PC-9 (cell line): ENCODE measurements around the gene AFAP1L2. TPM values are rescaled to one million over a fixed set of nuclear protein-coding genes. Genes with fewer than 3 reads are reported as not detected.

Experiments
- BruUV-seq: library from RNA; stranded (reverse); fragments of 400-500 nt; replicated peaks from 2 replicates; lab custom pipeline; 2021; lab: Mats Ljungman, UMichigan
- CTCF ChIA-PET: fragments of 300-600 bp; sonication (Branson Sonifier 250); formaldehyde crosslinking; loops from one replicate; lab custom pipeline; 2022; ENCODE audit warnings: antibody characterized with exemption; lab: Charles Lee
- POLR2A ChIA-PET: fragments of 300-600 bp; sonication (Branson Sonifier 250); formaldehyde crosslinking; loops from one replicate; lab custom pipeline; 2022; ENCODE audit warnings: antibody characterized with exemption; ENCODE audit not compliant: unreplicated experiment; lab: Charles Lee
- DNase-seq, 2 experiments: peaks; one replicate each; pipeline versions ENCODE4 v3.0.0 to v3.0.0-alpha.2; 2015 to 2022; ENCODE audit warnings: mixed read lengths in 1 of 2
- H2AFZ ChIP-seq: fragments of 200-600 bp; sonication (generic); 2 replicates; pipeline ENCODE4 v1.8.1; 2017; ENCODE audit warnings: antibody characterized with exemption
- H3F3A ChIP-seq: fragments of 200-600 bp; sonication (generic); 2 replicates; pipeline ENCODE4 v1.8.1; 2017; ENCODE audit warnings: antibody characterized with exemption, mild to moderate bottlenecking, low read depth; ENCODE audit not compliant: insufficient read depth
- H3K27ac ChIP-seq: fragments of 200-600 bp; sonication (generic); 2 replicates; pipeline ENCODE4 v1.6.1; 2016; ENCODE audit warnings: mixed run types
- H3K27me3 ChIP-seq: fragments of 200-600 bp; sonication (generic); 2 replicates; pipeline ENCODE4 v1.6.1; 2016; ENCODE audit warnings: low read depth, mixed run types; ENCODE audit not compliant: insufficient read depth
- H3K36me3 ChIP-seq: fragments of 200-600 bp; sonication (generic); 2 replicates; pipeline ENCODE4 v1.6.1; 2016; ENCODE audit warnings: low read depth, mixed run types
- H3K4me1 ChIP-seq: fragments of 200-600 bp; sonication (generic); replicated peaks from 2 replicates; pipeline ENCODE4 v1.6.1; 2016; ENCODE audit warnings: mixed run types; ENCODE audit not compliant: insufficient read depth
- H3K4me2 ChIP-seq: fragments of 200-600 bp; sonication (generic); 2 replicates; pipeline ENCODE4 v1.6.1; 2017; ENCODE audit warnings: mixed run types
- H3K4me3 ChIP-seq: fragments of 200-600 bp; sonication (generic); 2 replicates; pipeline ENCODE4 v1.6.1; 2016; ENCODE audit warnings: mixed run types
- H3K79me2 ChIP-seq: fragments of 200-600 bp; sonication (generic); 2 replicates; pipeline ENCODE4 v1.6.1; 2017; ENCODE audit warnings: low read depth, mixed run types
- H3K9me2 ChIP-seq: fragments of 200-600 bp; sonication (generic); 2 replicates; pipeline ENCODE4 v1.8.1; 2017; ENCODE audit warnings: mild to moderate bottlenecking; ENCODE audit not compliant: insufficient read depth
- H3K9me3 ChIP-seq: fragments of 200-600 bp; sonication (generic); 2 replicates; pipeline ENCODE4 v1.8.1; 2016; ENCODE audit warnings: low read depth; ENCODE audit not compliant: insufficient read depth
- H4K20me1 ChIP-seq: fragments of 200-600 bp; sonication (generic); 2 replicates; pipeline ENCODE4 v1.8.1; 2017; ENCODE audit not compliant: insufficient read depth
- EZH2 ChIP-seq: fragments of 200-600 bp; sonication (generic); IDR thresholded peaks from 2 replicates; pipeline ENCODE4 v1.8.0; 2017; ENCODE audit warnings: antibody characterized with exemption, low read depth
- intact Hi-C: fragments of 100-400 bp; cut with micrococcal nuclease; formaldehyde crosslinking; loops from one replicate; pipeline ENCODE4 v1.10.0; 2022; ENCODE audit not compliant: unreplicated experiment
- total RNA-seq: library from RNA; stranded (reverse); gene quantifications from 2 replicates; pipeline ENCODE4 v1.2.3, GENCODE V29; 2021
- TF ChIP-seq, protein P1 (sequence below): fragments of 200-600 bp; sonication (generic); conservative IDR thresholded peaks from 2 replicates; pipeline ENCODE4 v1.6.1; 2017; ENCODE audit warnings: mixed run types, antibody characterized with exemption, mild to moderate bottlenecking, moderate library complexity

Gene AFAP1L2
- total RNA-seq, 1 experiment from 2014 or later: 35.4 TPM

DNA sequence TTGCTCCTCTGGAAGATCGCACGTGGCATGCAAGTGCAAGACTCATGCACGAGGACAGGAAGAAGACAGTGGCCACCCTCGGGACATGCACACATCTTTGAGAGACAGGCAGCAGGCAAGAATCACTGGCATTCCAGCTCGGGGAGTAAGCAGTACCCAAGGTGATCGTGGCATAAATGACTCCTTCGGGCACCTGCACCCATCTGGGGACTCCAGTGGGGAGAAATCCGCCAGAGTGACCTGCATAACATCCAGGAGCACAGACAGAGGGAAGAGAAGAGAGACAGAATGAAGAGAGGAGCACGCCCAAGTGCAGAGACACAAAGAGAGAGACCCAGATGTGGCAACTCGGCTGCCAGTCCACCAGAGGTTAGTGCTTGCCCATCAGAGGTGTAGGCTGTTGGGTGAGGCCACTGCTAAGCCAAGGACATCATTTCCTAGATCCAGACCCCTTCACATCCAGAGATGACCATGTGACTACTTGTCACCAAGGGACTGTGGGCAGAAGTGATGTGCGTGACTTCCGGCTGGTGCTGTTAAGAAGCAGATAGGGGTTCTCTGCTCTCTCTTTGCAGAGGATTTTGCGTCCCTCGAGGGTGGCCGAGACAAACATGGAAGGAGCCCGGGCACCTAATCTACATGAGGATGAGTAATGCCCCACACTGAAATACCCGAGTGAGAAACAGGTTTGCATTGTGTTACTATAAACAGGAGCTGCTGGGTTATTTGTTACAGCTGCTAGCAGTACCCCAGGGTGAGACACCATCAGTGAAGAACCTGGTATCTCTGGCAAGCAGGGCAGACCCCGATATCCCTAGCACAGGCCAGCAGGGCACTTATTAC is 84.7 kb downstream of the AFAP1L2 start:
- CTCF ChIA-PET: no interaction called here
- Histone ChIP-seq H3K27ac (peak overlapping the region; percentile 89), H3F3A (peaks cover 25% of the 10 kb centered on the region), H3K9me3 (no peaks in the 10 kb centered on the region), H3K79me2 (no peaks in the 10 kb centered on the region), H3K36me3 (0 out of 2 replicates have a peak, but pooled peaks cover 5% of the 10 kb centered on the region), H2AFZ (no peak overlapping the region), H3K9me2 (no peaks in the 10 kb centered on the region), H3K27me3 (no peaks in the 10 kb centered on the region), H3K4me1 (peaks cover 42% of the 10 kb centered on the region), H3K4me3 (no peak overlapping the region; the same call in 1 of the 2 replicates), H3K4me2 (peak overlapping the region; percentile 67), H4K20me1 (no peaks in the 10 kb centered on the region)
- POLR2A ChIA-PET: interaction anchor here (0.5 to 0.6 kb wide), 3 partner anchors 74 to 298 kb away, joined by 3 to 5 read pairs (median 4); no protein-coding TSS in a partner anchor
- DNase-seq: peak in 1 of 2 experiments; percentile 44
- no TSS peak for BruUV-seq
- no peak for TF ChIP-seq EZH2
- TF ChIP-seq, protein P1, sequence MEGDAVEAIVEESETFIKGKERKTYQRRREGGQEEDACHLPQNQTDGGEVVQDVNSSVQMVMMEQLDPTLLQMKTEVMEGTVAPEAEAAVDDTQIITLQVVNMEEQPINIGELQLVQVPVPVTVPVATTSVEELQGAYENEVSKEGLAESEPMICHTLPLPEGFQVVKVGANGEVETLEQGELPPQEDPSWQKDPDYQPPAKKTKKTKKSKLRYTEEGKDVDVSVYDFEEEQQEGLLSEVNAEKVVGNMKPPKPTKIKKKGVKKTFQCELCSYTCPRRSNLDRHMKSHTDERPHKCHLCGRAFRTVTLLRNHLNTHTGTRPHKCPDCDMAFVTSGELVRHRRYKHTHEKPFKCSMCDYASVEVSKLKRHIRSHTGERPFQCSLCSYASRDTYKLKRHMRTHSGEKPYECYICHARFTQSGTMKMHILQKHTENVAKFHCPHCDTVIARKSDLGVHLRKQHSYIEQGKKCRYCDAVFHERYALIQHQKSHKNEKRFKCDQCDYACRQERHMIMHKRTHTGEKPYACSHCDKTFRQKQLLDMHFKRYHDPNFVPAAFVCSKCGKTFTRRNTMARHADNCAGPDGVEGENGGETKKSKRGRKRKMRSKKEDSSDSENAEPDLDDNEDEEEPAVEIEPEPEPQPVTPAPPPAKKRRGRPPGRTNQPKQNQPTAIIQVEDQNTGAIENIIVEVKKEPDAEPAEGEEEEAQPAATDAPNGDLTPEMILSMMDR: no peak
- intact Hi-C loops: loop anchor here (1.0 to 5.0 kb wide), 5 partner anchors 13 to 83 kb away; partner anchors contain the start of gene AFAP1L2

DNA sequence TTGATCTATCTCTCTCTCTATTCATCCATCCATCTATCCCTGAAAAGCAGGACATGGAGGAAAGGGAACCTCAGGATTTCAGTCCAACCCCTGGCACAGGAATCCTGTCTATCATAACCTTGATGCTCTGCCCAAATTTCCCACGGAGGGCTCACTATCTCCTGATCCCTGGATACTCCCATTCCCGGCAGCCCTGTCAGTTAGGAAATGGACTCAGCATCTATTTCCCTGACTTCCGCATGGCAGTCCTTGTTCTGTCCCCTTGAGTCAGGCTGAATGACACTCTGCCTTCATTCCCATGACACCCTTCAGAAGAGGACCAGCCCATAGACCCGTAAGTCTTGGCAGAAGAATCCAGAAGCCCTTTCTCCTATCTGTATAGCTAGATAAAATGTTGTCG is 87.6 kb downstream of the AFAP1L2 start:
- H3K79me2 ChIP-seq: no peaks in the 10 kb centered on the region
- H4K20me1 ChIP-seq: no peaks in the 10 kb centered on the region
- no TSS peak for BruUV-seq
- no peak overlapping the region for H3K4me3 ChIP-seq
- H3K27me3 ChIP-seq: no peaks in the 10 kb centered on the region
- no peaks in the 10 kb centered on the region for H3K36me3 ChIP-seq
- peaks cover 28% of the 10 kb centered on the region for H3K4me1 ChIP-seq
- intact Hi-C loops: no loop called here
- H3K9me3 ChIP-seq: no peaks in the 10 kb centered on the region
- POLR2A ChIA-PET: no interaction called here
- TF ChIP-seq EZH2: no peak
- TF ChIP-seq, protein P1: no peak
- H3K9me2 ChIP-seq: no peaks in the 10 kb centered on the region
- no peak overlapping the region for H3K4me2 ChIP-seq
- peaks cover 25% of the 10 kb centered on the region for H3F3A ChIP-seq
- H3K27ac ChIP-seq: no peak overlapping the region
- CTCF ChIA-PET: no interaction called here
- H2AFZ ChIP-seq: no peak overlapping the region
- DNase-seq: no peak

DNA sequence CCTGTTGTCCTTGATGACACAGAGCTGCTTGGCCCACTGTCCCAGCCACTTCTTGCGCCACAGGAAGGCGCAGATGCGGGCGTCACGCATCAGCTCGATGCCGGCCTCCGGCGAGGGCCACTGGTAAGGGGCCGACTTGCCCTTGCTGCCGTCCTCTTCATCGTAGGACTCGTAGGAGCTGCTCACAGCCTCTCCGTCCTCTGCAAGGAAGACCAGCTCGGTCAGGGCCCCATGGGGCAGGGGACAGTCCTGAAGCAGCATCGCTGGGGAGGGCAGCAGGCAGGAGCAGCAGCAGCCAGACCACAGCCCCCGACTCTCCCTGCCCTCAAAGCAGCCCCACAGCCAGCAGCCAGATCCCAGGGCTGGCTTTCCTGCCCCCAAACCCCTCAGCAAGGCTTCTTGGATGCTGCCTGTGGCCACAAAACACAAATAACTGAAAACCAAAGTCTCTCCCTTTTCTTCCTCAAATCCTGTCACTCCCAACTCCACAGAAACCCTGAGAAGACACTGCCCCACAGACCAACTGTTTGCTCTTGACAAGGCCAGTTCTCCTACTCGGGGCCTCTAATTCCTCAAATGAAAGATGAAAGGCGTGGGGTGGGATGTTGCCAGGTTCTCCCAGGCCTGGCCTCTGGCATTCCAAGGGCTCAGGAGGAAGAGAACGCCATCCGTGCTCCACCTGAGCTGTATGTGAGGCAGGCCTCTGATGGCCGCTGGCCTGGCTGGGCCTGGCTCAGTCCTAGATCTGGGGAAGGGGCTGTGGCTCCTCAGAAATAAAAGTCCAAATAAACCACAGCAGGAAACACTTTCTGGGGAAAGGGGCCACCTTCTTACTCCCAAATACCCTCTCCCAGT is 88.5 kb downstream of the AFAP1L2 start:
- BruUV-seq: no TSS peak
- H3K79me2 ChIP-seq: no peaks in the 10 kb centered on the region
- H4K20me1 ChIP-seq: no peaks in the 10 kb centered on the region
- no peaks in the 10 kb centered on the region for H3K9me2 ChIP-seq
- no peaks in the 10 kb centered on the region for H3K9me3 ChIP-seq
- no peak overlapping the region for H2AFZ ChIP-seq
- intact Hi-C loops: no loop called here
- no peak overlapping the region for H3K4me2 ChIP-seq
- H3K36me3 ChIP-seq: no peaks in the 10 kb centered on the region
- POLR2A ChIA-PET: no interaction called here
- peaks cover 15% of the 10 kb centered on the region; the same call in 1 of the 2 replicates for H3F3A ChIP-seq
- no peaks in the 10 kb centered on the region for H3K27me3 ChIP-seq
- no peak overlapping the region for H3K4me3 ChIP-seq
- no peak overlapping the region for H3K27ac ChIP-seq
- TF ChIP-seq, protein P1: no peak
- no peak for TF ChIP-seq EZH2
- no peak for DNase-seq
- H3K4me1 ChIP-seq: peaks cover 18% of the 10 kb centered on the region
- CTCF ChIA-PET: no interaction called here
